PC-3 (cell line): Measurements from ENCODE around the gene CAST. TPM values are rescaled to one million over a fixed set of nuclear protein-coding genes. Genes with fewer than 3 reads are reported as not detected.

Source experiments
- ATAC-seq: fragments of 200-7000 bp; cut with Tn5 transposase; 2 replicates; pipeline ENCODE4 v1.9.1; 2020; ENCODE audit warnings: mild to moderate bottlenecking, moderate library complexity
- BruUV-seq: library from RNA; stranded (reverse); fragments of 400-500 nt; replicated peaks from 2 replicates; lab custom pipeline; 2021; lab: Mats Ljungman, UMichigan
- CTCF ChIA-PET: fragments of 300-600 bp; sonication (Branson Sonifier 250); formaldehyde crosslinking; loops from one replicate; lab custom pipeline; 2022; ENCODE audit warnings: antibody characterized with exemption; lab: Charles Lee
- POLR2A ChIA-PET: fragments of 300-600 bp; sonication (Branson Sonifier 250); formaldehyde crosslinking; loops from one replicate; lab custom pipeline; 2022; ENCODE audit warnings: antibody characterized with exemption; ENCODE audit not compliant: unreplicated experiment; lab: Charles Lee
- DNase-seq: peaks from one replicate; pipeline ENCODE4 v3.0.0-alpha.2; 2015
- H2AFZ ChIP-seq: fragments of 300-600 bp; sonication (generic); 2 replicates; pipeline ENCODE4 v1.6.0; 2016; ENCODE audit warnings: antibody characterized with exemption, low read length
- H3F3A ChIP-seq: fragments of 300-600 bp; sonication (generic); one replicate; pipeline ENCODE4 v1.6.0; 2017; ENCODE audit warnings: antibody characterized with exemption, low read length, control low read depth, mild to moderate bottlenecking; ENCODE audit not compliant: unreplicated experiment
- H3K27ac ChIP-seq: fragments of 300-600 bp; sonication (generic); 2 replicates; pipeline ENCODE4 v1.5.1; 2016; ENCODE audit warnings: mild to moderate bottlenecking, low read length
- H3K27me3 ChIP-seq: fragments of 300-600 bp; sonication (generic); 2 replicates; pipeline ENCODE4 v1.6.1; 2016; ENCODE audit warnings: low read length, mixed read lengths
- H3K36me3 ChIP-seq: fragments of 300-600 bp; sonication (generic); 2 replicates; pipeline ENCODE4 v1.6.1; 2016; ENCODE audit warnings: low read depth, mixed run types, low read length, mixed read lengths
- H3K4me1 ChIP-seq: fragments of 300-600 bp; sonication (generic); 2 replicates; pipeline ENCODE4 v1.5.1; 2016; ENCODE audit warnings: low read length; ENCODE audit not compliant: insufficient read depth
- H3K4me2 ChIP-seq: fragments of 300-600 bp; sonication (generic); 2 replicates; pipeline ENCODE4 v1.6.0; 2016; ENCODE audit warnings: low read length
- H3K4me3 ChIP-seq: fragments of 300-600 bp; sonication (generic); 2 replicates; pipeline ENCODE4 v1.5.1; 2016; ENCODE audit warnings: mild to moderate bottlenecking, low read length, mixed read lengths
- H3K79me2 ChIP-seq: fragments of 300-600 bp; sonication (generic); 2 replicates; pipeline ENCODE4 v1.6.1; 2017; ENCODE audit warnings: low read length, mixed read lengths
- H3K9ac ChIP-seq: fragments of 300-600 bp; sonication (generic); 2 replicates; pipeline ENCODE4 v1.6.0; 2016; ENCODE audit warnings: mild to moderate bottlenecking, low read length
- H3K9me2 ChIP-seq: fragments of 300-600 bp; sonication (generic); replicated peaks from 2 replicates; pipeline ENCODE4 v1.6.1; 2016; ENCODE audit warnings: mixed run types, low read length, mixed read lengths
- H3K9me3 ChIP-seq: fragments of 300-600 bp; sonication (generic); 2 replicates; pipeline ENCODE4 v1.6.1; 2016; ENCODE audit warnings: low read length, mixed read lengths
- H4K20me1 ChIP-seq: fragments of 300-600 bp; sonication (generic); 2 replicates; pipeline ENCODE4 v1.6.1; 2016; ENCODE audit warnings: low read length, mixed read lengths
- EZH2 ChIP-seq: fragments of 300-600 bp; sonication (generic); IDR thresholded peaks from one replicate; pipeline ENCODE4 v1.6.1; 2017; ENCODE audit warnings: antibody characterized with exemption, mild to moderate bottlenecking, low read length; ENCODE audit not compliant: unreplicated experiment
- EZH2phosphoT487 ChIP-seq: fragments of 300-600 bp; sonication (generic); IDR thresholded peaks from 2 replicates; pipeline ENCODE4 v1.6.1; 2018; ENCODE audit warnings: mild to moderate bottlenecking, antibody characterized with exemption, low read length, borderline replicate concordance
- intact Hi-C: fragments of 100-400 bp; cut with micrococcal nuclease; formaldehyde crosslinking; loops from 2 replicates; pipeline ENCODE4 v1.9.0; 2023
- total RNA-seq: library from RNA; depleted of rRNA; stranded (reverse); fragments of >200 nt; gene quantifications from 2 replicates; pipeline ENCODE4 v1.2.3, GENCODE V29; 2014
- TF ChIP-seq, protein P1 (sequence below): fragments of 300-600 bp; sonication (generic); conservative IDR thresholded peaks from 2 replicates; pipeline ENCODE4 v1.5.1; 2017; ENCODE audit warnings: antibody characterized with exemption, low read depth, mild to moderate bottlenecking, low read length

The CAST gene
- total RNA-seq, 1 experiment from 2014 or later, result 73.2 TPM

DNA sequence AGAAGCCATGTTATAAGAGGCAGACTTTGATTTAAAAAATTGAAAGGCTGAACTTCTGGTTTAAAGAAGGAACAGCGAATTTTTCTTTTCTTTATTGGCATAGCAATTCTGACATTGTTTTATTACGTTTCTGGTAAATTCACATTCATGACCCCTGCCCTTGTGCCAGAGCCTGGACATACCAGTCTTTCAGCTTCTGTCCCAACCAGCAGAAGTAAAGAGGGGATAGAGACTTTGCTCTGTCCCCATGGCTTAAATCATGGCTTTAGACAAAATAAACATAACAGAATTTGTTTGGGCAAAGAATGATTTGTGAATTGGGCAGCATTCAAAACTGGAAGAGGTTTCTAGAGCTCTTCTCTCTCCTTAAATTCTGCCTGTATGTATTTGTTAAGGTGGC is 15.3 kb downstream of the CAST start:
- H3K9me3 ChIP-seq, result no peaks in the 10 kb centered on the region
- TF ChIP-seq EZH2phosphoT487, result no peak
- TF ChIP-seq, protein P1, sequence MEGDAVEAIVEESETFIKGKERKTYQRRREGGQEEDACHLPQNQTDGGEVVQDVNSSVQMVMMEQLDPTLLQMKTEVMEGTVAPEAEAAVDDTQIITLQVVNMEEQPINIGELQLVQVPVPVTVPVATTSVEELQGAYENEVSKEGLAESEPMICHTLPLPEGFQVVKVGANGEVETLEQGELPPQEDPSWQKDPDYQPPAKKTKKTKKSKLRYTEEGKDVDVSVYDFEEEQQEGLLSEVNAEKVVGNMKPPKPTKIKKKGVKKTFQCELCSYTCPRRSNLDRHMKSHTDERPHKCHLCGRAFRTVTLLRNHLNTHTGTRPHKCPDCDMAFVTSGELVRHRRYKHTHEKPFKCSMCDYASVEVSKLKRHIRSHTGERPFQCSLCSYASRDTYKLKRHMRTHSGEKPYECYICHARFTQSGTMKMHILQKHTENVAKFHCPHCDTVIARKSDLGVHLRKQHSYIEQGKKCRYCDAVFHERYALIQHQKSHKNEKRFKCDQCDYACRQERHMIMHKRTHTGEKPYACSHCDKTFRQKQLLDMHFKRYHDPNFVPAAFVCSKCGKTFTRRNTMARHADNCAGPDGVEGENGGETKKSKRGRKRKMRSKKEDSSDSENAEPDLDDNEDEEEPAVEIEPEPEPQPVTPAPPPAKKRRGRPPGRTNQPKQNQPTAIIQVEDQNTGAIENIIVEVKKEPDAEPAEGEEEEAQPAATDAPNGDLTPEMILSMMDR, result no peak
- no peak for TF ChIP-seq EZH2
- intact Hi-C loops, result no loop called here
- ChIA-PET CTCF (no interaction called here), POLR2A (no interaction called here)
- peaks cover 15% of the 10 kb centered on the region for H3K4me1 ChIP-seq
- BruUV-seq, result no TSS peak
- peak overlapping the region; percentile 25; the same call in 1 of the 2 replicates for H3K4me2 ChIP-seq
- H2AFZ ChIP-seq, result no peak overlapping the region
- H3K9me2 ChIP-seq, result no peaks in the 10 kb centered on the region
- no peak overlapping the region for H3K27ac ChIP-seq
- H3F3A ChIP-seq, result no peaks in the 10 kb centered on the region
- 0 out of 2 replicates have a peak, but pooled peaks cover 5% of the 10 kb centered on the region for H4K20me1 ChIP-seq
- no peak overlapping the region for H3K9ac ChIP-seq
- ATAC-seq, result no peak
- H3K36me3 ChIP-seq, result no peaks in the 10 kb centered on the region
- no peaks in the 10 kb centered on the region for H3K27me3 ChIP-seq
- no peak overlapping the region for H3K4me3 ChIP-seq
- peaks cover 34% of the 10 kb centered on the region for H3K79me2 ChIP-seq
- no peak for DNase-seq

DNA sequence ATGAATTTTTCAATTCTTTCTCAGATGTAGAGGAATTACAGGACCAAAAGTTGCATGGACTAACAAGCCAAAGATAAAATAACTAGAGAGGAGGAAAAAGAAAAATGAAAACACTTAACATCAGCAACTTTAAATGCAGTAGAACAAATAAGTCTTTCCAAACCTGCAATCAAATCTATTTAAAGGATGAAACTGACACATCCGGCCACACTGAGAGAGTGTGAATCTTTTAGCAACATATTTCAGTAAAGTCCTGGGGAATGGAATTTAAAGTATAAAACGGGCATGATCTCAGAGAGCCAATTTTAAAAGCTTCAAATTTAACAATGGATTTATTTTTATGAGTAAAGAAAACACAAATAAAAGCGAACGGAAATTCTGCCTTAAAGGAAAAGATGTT is 17.1 kb downstream of the CAST start:
- peaks cover 15% of the 10 kb centered on the region for H3K4me1 ChIP-seq
- no peaks in the 10 kb centered on the region for H3K9me3 ChIP-seq
- no peaks in the 10 kb centered on the region for H4K20me1 ChIP-seq
- peaks cover 18% of the 10 kb centered on the region for H3K79me2 ChIP-seq
- DNase-seq, result no peak
- POLR2A ChIA-PET, result interaction anchor here (0.6 kb wide), 1 partner anchor 16 kb away, joined by 4 read pairs; no protein-coding TSS in a partner anchor
- BruUV-seq, result no TSS peak
- no peak for ATAC-seq
- H2AFZ ChIP-seq, result no peak overlapping the region
- TF ChIP-seq, protein P1, result no peak
- no peak for TF ChIP-seq EZH2
- no peak overlapping the region for H3K4me3 ChIP-seq
- no peak overlapping the region for H3K9ac ChIP-seq
- H3K9me2 ChIP-seq, result no peaks in the 10 kb centered on the region
- intact Hi-C loops, result no loop called here
- no peaks in the 10 kb centered on the region for H3F3A ChIP-seq
- H3K27ac ChIP-seq, result no peak overlapping the region
- CTCF ChIA-PET, result no interaction called here
- no peaks in the 10 kb centered on the region for H3K36me3 ChIP-seq
- H3K27me3 ChIP-seq, result no peaks in the 10 kb centered on the region
- no peak overlapping the region for H3K4me2 ChIP-seq

DNA sequence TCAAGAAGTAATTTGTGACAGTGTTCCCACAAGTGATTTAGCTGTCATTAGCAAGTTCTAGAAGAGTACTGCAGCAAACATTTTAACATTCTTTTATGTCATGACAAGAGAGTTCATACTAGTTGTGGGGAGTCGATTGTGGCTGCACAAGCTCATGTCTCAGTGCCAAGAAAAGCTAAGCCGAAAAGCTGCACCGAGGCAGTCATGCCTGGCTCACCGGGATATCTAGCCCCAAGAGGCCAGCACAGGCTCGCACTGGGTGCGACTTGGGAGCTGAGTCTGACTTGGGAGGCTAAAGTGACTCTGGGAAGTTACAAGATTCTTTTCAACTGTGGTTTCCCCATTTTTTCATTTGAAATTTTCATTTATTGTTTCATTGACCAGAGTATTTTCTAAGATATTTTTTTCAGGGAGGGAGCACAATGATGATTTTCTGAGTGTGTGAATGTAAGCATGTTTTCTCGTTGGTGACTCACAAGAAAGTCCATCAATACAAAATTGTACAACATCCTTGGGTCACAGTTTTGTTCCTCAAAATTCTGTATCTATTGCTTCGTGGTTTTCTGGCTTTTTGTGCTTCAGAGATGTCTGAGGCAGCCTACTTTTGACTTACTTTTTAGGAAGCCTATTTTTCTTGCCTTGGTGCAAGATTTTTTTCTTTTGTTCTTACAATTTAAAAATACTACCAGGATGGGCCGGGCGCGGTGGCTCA is 18.7 kb downstream of the CAST start:
- Histone ChIP-seq H3K27ac (no peak overlapping the region), H3K36me3 (no peaks in the 10 kb centered on the region), H3K9me2 (no peaks in the 10 kb centered on the region), H3K79me2 (peaks cover 5% of the 10 kb centered on the region; the same call in 1 of the 2 replicates), H4K20me1 (no peaks in the 10 kb centered on the region), H3K4me1 (peaks cover 14% of the 10 kb centered on the region), H3K27me3 (no peaks in the 10 kb centered on the region), H3K4me2 (no peak overlapping the region), H3F3A (no peaks in the 10 kb centered on the region), H3K9me3 (no peaks in the 10 kb centered on the region), H3K4me3 (no peak overlapping the region), H3K9ac (no peak overlapping the region), H2AFZ (no peak overlapping the region)
- no TSS peak for BruUV-seq
- ATAC-seq (no peak), DNase-seq (no peak)
- intact Hi-C loops, result no loop called here
- ChIA-PET CTCF (no interaction called here), POLR2A (no interaction called here)
- TF ChIP-seq, protein P1, result no peak
- TF ChIP-seq EZH2phosphoT487 (no peak), EZH2 (no peak)
